ENCODE results near the gene TRIM77.
"Not testable (repeated sequence)": the region's sequence is repeated elsewhere in the genome, so short reads cannot be mapped to it uniquely, and the experiment has no call there.

The TRIM77 gene

DNA sequence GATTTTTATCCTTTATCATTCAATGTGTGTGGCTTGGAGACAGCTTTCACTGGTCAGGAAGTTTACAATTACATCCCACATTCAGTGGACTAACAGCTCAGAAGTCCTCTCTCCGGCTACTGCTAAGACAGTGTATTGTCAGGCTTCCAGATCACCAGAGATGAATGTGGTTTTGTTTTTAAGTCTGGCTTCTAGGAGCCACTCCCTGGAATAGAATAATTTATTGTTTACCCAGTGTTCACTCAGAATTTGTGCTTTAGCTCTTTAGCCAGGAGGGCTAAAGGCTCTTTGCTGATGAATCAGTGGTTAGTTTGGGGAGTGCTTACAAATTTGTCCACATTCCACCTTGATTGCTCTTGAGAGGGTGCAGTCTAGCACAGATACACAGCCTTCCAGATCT lies 26.5 kb downstream of the TRIM77 start:
- TF ChIP-seq, protein P1, sequence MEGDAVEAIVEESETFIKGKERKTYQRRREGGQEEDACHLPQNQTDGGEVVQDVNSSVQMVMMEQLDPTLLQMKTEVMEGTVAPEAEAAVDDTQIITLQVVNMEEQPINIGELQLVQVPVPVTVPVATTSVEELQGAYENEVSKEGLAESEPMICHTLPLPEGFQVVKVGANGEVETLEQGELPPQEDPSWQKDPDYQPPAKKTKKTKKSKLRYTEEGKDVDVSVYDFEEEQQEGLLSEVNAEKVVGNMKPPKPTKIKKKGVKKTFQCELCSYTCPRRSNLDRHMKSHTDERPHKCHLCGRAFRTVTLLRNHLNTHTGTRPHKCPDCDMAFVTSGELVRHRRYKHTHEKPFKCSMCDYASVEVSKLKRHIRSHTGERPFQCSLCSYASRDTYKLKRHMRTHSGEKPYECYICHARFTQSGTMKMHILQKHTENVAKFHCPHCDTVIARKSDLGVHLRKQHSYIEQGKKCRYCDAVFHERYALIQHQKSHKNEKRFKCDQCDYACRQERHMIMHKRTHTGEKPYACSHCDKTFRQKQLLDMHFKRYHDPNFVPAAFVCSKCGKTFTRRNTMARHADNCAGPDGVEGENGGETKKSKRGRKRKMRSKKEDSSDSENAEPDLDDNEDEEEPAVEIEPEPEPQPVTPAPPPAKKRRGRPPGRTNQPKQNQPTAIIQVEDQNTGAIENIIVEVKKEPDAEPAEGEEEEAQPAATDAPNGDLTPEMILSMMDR (conservative IDR thresholded peaks at IDR 0.05; ENCODE audit: low read depth, low read length), result no peak
- DNase-seq (ENCODE audit: low read depth), result no peak

DNA sequence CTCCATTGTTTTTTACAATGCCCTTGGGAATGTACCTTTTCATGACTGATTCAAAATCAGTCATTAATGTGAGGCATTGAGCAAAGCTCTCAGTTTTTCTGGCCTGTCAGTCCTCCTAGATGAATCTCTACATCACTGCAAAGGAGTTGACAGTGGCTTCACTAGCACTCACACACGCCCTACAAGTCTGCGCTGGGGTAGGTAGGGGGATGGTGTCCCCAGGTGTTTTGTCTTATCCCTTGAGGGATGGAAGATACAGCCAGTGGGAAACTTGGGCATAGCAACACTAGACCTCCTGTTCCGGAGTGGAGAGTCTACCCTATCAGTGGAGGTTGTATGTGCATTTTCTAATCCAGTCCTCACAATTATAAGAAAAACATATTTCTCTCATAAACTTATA lies 27.0 kb downstream of the TRIM77 start:
- TF ChIP-seq, protein P1 (conservative IDR thresholded peaks at IDR 0.05; ENCODE audit: low read depth, low read length), result no peak
- H3K4me3 ChIP-seq (ENCODE audit: low read depth, low read length), result no peak overlapping the region
- DNase-seq (ENCODE audit: low read depth), result no peak

More for the DNA sequence above, 26.5 kb downstream of the TRIM77 start:
- H3K4me3 ChIP-seq (ENCODE audit: low read depth, low read length), result no peak overlapping the region

DNA sequence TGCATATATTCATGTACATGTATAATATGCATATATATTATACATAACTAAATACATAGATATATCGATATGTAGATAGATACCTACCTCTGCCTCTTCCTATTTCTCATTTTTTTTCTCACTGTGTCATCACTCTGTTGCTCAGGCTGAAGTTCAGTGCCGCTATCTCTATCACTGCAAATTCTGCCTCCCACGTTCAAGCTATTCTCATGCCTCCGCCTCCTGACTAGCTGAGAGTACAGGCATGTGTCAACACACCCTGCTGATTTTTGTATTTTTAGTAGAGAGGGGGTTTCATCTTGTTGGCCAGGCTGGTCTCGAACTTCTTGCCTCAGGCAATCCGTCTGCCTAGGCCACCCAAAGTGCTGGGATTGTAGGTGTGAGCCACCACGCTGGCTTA lies 31.3 kb downstream of the TRIM77 start:
- not testable (repeated sequence) for H3K4me3 ChIP-seq (ENCODE audit: low read depth, low read length); DNase-seq (ENCODE audit: low read depth)

DNA sequence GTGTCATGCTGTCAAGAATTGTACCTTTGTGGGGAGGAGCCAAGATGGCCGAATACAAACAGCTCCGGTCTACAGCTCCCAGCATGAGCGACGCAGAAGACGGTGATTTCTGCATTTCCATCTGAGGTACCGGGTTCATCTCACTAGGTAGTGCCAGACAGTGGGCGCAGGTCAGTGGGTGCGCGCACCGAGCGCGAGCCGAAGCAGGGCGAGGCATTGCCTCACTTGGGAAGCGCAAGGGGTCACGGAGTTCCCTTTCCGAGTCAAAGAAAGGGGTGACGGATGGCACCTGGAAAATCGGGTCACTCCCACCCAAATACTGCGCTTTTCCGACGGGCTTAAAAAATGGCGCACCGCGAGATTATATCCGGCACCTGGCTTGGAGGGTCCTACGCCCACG lies 34.1 kb downstream of the TRIM77 start:
- H3K4me3 ChIP-seq (ENCODE audit: low read depth, low read length); DNase-seq (ENCODE audit: low read depth): not testable (repeated sequence)

DNA sequence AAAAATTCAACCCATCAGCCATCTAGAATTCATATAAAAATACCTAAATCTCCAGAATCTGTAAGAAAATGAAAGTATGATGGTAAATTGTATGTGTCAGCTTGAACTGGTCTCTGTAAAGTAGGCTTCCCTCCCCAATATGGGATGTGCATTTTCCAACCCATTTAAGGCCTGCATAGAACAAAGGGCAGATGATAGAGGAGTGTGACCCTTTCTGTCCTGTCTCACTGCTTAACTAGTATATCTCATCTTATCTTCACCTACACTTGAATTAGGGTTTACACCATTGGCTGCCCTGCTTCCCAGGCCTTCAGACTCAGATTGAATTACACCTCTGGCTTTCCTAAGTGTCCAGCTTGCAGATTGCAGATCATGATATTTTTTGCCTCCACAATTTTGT lies 40.7 kb downstream of the TRIM77 start:
- not testable (repeated sequence) for DNase-seq (ENCODE audit: low read depth); H3K4me3 ChIP-seq (ENCODE audit: low read depth, low read length)

All from choroid plexus epithelial cell (primary cell).